GM12878 (cell line): ENCODE results near the gene RIPPLY3. TPM values are rescaled to one million over a fixed set of nuclear protein-coding genes. Genes with fewer than 3 reads are reported as not detected.

Experiments
- BMI1 ChIP-seq: fragments of 450-650 bp; IDR thresholded peaks from 2 replicates; pipeline ENCODE4 v1.6.1; 2016; ENCODE audit warnings: mild to moderate bottlenecking, moderate library complexity, borderline replicate concordance
- CBFB ChIP-seq: IDR thresholded peaks from 2 replicates; pipeline ENCODE4 v1.6.1; 2016; ENCODE audit warnings: antibody characterized with exemption, low read depth
- CTCF ChIP-seq, 3 experiments: IDR thresholded peaks in 2 of 3; conservative IDR thresholded peaks in 1 of 3; 2 replicates each; pipeline ENCODE4 v1.5.1; 2011; ENCODE audit warnings: low read depth in 3 of 3, low read length in 3 of 3, mild to moderate bottlenecking in 3 of 3, control low read depth in 2 of 3, moderate library complexity in 2 of 3, inconsistent platforms in 1 of 3, mixed read lengths in 1 of 3; ENCODE audit not compliant: control insufficient read depth in 2 of 3, insufficient read depth in 1 of 3; ENCODE audit errors: extremely low read depth in 1 of 3
- EZH2 ChIP-seq: IDR thresholded peaks from 2 replicates; pipeline ENCODE4 v1.6.1; 2012; ENCODE audit warnings: low read depth, mild to moderate bottlenecking, control low read depth, inconsistent platforms, low read length, borderline replicate concordance; ENCODE audit not compliant: control insufficient read depth
- HSF1 ChIP-seq: fragments of 150-350 bp; IDR thresholded peaks from 2 replicates; pipeline ENCODE4 v1.6.1; 2014; ENCODE audit warnings: mild to moderate bottlenecking, low read depth, low read length
- KDM1A ChIP-seq: fragments of 200-600 bp; sonication (generic); IDR thresholded peaks from 2 replicates; pipeline ENCODE4 v1.6.1; 2016; ENCODE audit warnings: borderline replicate concordance
- MYB ChIP-seq: fragments of 150-350 bp; IDR thresholded peaks from 2 replicates; pipeline ENCODE4 v1.6.1; 2014; ENCODE audit warnings: mild to moderate bottlenecking, low read depth, low read length, borderline replicate concordance
- RCOR1 ChIP-seq: conservative IDR thresholded peaks from 2 replicates; pipeline ENCODE4 v1.6.1; 2012; ENCODE audit warnings: low read depth, low read length, improper control_type of control experiment
- SP1 ChIP-seq: IDR thresholded peaks from one replicate; pipeline ENCODE4 v1.6.1; 2011; ENCODE audit warnings: low read depth, low read length
- TARDBP ChIP-seq: IDR thresholded peaks from 2 replicates; pipeline ENCODE4 v1.6.1; 2016; ENCODE audit warnings: borderline replicate concordance
- polyA plus RNA-seq, 11 experiments: library from polyadenylated mRNA; depleted of rRNA in 4 of 11; unstranded in 6 of 11; stranded (reverse) in 5 of 11; fragments of >200 nt; fragmentation: Nextera tagmentation in 4 of 11; fragmentation: Illumina TruSeq in 1 of 11; extraction: Ambion mirVana in 4 of 11; extraction: Trizol in 1 of 11; gene quantifications; 1 replicate in 1 of 11; 2 replicates in 10 of 11; pipeline versions ENCODE4 v1.2.1 to v1.2.3, GENCODE V29; 2011 to 2016; ENCODE audit warnings: inconsistent platforms in 2 of 11, missing spikeins in 2 of 11, low read depth in 1 of 11
- total RNA-seq, 4 experiments: library from RNA; depleted of rRNA in 3 of 4; stranded (reverse); fragments of >200 nt in 3 of 4; fragmentation: Illumina TruSeq in 1 of 4; extraction: Trizol in 1 of 4; gene quantifications; 2 replicates each; pipeline versions ENCODE4 v1.2.1 to v1.2.3, GENCODE V29; 2013 to 2021

RIPPLY3 gene
- total and polyA plus RNA-seq, 10 of the 15 experiments (the other 5 are each of a cell fraction or from before 2014, with no cell fraction given): not detected

- no peak for TF ChIP-seq SP1
- no peak for TF ChIP-seq EZH2
- no peak for TF ChIP-seq HSF1
- TF ChIP-seq CBFB: no peak
- TF ChIP-seq TARDBP: no peak
- TF ChIP-seq RCOR1: no peak
- no peak for TF ChIP-seq MYB
- TF ChIP-seq CTCF (IDR thresholded peaks at IDR 0.05 in 2 of 3, conservative IDR thresholded peaks at IDR 0.05 in 1 of 3; ENCODE audit: control insufficient read depth in 2 of 3, extremely low read depth in 1 of 3, insufficient read depth in 1 of 3, low read depth in 3 of 3, low read length in 3 of 3): no peak
- no peak for TF ChIP-seq BMI1
- no peak for TF ChIP-seq KDM1A
- TF ChIP-seq, all 136 proteins: peak for 0
Observed at GRCh38 chr21:37017951-37018679, 11.6 kb downstream of the RIPPLY3 start (continued).
